GM23338 (cell line): ENCODE data around the gene REEP1. TPM values are rescaled to one million over a fixed set of nuclear protein-coding genes. Genes with fewer than 3 reads are reported as not detected.

Experiments used
- ATAC-seq: fragments of 200-7000 bp; cut with Tn5 transposase; 3 replicates; pipeline ENCODE4 v1.9.1; 2020
- DNase-seq: peaks from one replicate; pipeline ENCODE4 v3.0.0-alpha.2; 2015; ENCODE audit warnings: low spot score
- H2AFZ ChIP-seq: fragments of 200-600 bp; sonication (generic); 2 replicates; pipeline ENCODE4 v1.8.0; 2016; ENCODE audit warnings: antibody characterized with exemption, mild to moderate bottlenecking, moderate library complexity
- H3F3A ChIP-seq: fragments of 200-600 bp; sonication (generic); replicated peaks from 2 replicates; pipeline ENCODE4 v1.8.0; 2017; ENCODE audit warnings: antibody characterized with exemption, mixed run types, low read depth
- H3K27ac ChIP-seq: fragments of 200-600 bp; sonication (generic); 2 replicates; pipeline ENCODE4 v1.6.1; 2016; ENCODE audit warnings: low read depth
- H3K27me3 ChIP-seq: fragments of 200-600 bp; sonication (generic); 2 replicates; pipeline ENCODE4 v1.8.0; 2016; ENCODE audit warnings: mild to moderate bottlenecking, mixed run types, moderate library complexity; ENCODE audit not compliant: insufficient read depth
- H3K36me3 ChIP-seq: fragments of 200-600 bp; sonication (generic); 2 replicates; pipeline ENCODE4 v1.8.0; 2016; ENCODE audit warnings: mild to moderate bottlenecking; ENCODE audit not compliant: insufficient read depth
- H3K4me1 ChIP-seq: fragments of 200-600 bp; sonication (generic); 2 replicates; pipeline ENCODE4 v1.8.0; 2016; ENCODE audit warnings: mild to moderate bottlenecking, moderate library complexity; ENCODE audit not compliant: insufficient read depth
- H3K4me2 ChIP-seq: fragments of 200-600 bp; sonication (generic); 2 replicates; pipeline ENCODE4 v1.7.1; 2017; ENCODE audit warnings: mixed run types
- H3K4me3 ChIP-seq: fragments of 200-600 bp; sonication (generic); 2 replicates; pipeline ENCODE4 v1.6.1; 2016; ENCODE audit warnings: mixed run types
- H3K79me2 ChIP-seq: fragments of 200-600 bp; sonication (generic); replicated peaks from 2 replicates; pipeline ENCODE4 v1.8.0; 2017; ENCODE audit warnings: mild to moderate bottlenecking; ENCODE audit not compliant: insufficient read depth
- H3K9me2 ChIP-seq: fragments of 200-600 bp; sonication (generic); 2 replicates; pipeline ENCODE4 v1.8.0; 2017; ENCODE audit not compliant: insufficient read depth
- H4K20me1 ChIP-seq: fragments of 200-600 bp; sonication (generic); replicated peaks from 2 replicates; pipeline ENCODE4 v1.8.0; 2017; ENCODE audit warnings: mild to moderate bottlenecking; ENCODE audit not compliant: insufficient read depth
- H3K27ac Mint-ChIP-seq: 2 replicates; pipeline ENCODE4 v1.8.0; 2020; ENCODE audit warnings: inconsistent platforms, mild to moderate bottlenecking, moderate library complexity, mixed read lengths
- H3K27me3 Mint-ChIP-seq: 3 replicates; pipeline ENCODE4 v1.8.0; 2022; ENCODE audit warnings: low read depth, mild to moderate bottlenecking, moderate library complexity, mixed read lengths, inconsistent platforms; ENCODE audit not compliant: insufficient read depth, poor library complexity
- H3K36me3 Mint-ChIP-seq: 3 replicates; pipeline ENCODE4 v1.8.0; 2021; ENCODE audit warnings: low read depth, mild to moderate bottlenecking, inconsistent platforms, moderate library complexity, mixed read lengths
- H3K4me1 Mint-ChIP-seq: 3 replicates; pipeline ENCODE4 v1.8.0; 2020; ENCODE audit warnings: mild to moderate bottlenecking, inconsistent platforms, mixed read lengths
- H3K4me3 Mint-ChIP-seq: 3 replicates; pipeline ENCODE4 v1.8.0; 2021; ENCODE audit warnings: moderate library complexity, mild to moderate bottlenecking, inconsistent platforms, mixed read lengths
- H3K9me3 Mint-ChIP-seq: 3 replicates; pipeline ENCODE4 v1.8.0; 2020; ENCODE audit warnings: moderate library complexity, mild to moderate bottlenecking, inconsistent platforms, mixed read lengths
- REST ChIP-seq: IDR thresholded peaks from one replicate; pipeline ENCODE4 v1.6.1; 2018; ENCODE audit warnings: antibody characterized with exemption; ENCODE audit not compliant: unreplicated experiment
- ZNF462 ChIP-seq: fragments of 250-450 bp; sonication (Bioruptor Pico); IDR thresholded peaks from 2 replicates; pipeline ENCODE4 v1.5.0; 2020; ENCODE audit warnings: mild to moderate bottlenecking, moderate library complexity
- polyA plus RNA-seq: library from polyadenylated mRNA; unstranded; fragments of >200 nt; fragmentation: Nextera tagmentation; extraction: Ambion mirVana; gene quantifications from 2 replicates; pipeline ENCODE4 v1.2.1, GENCODE V29; 2016
- total RNA-seq: library from RNA; depleted of rRNA; stranded (reverse); fragments of >200 nt; shearing (Covaris generic); gene quantifications from 2 replicates; pipeline ENCODE4 v1.2.3, GENCODE V29; 2014

REEP1 gene
- total and polyA plus RNA-seq, 2 experiments from 2014 or later, result 1.6 to 1.8 TPM

GRCh38 chr2:86241611-86242010 is 95.8 kb downstream of the REEP1 start (continued):
- TF ChIP-seq ZNF462 (no peak), REST (no peak)

GRCh38 chr2:86240251-86240650 is 97.2 kb downstream of the REEP1 start:
- ATAC-seq, result no peak
- H3K4me1 Mint-ChIP-seq, result peaks cover 10% of the 10 kb centered on the region; the same call in 2 of the 3 replicates
- Histone ChIP-seq H3K27me3 (no peaks in the 10 kb centered on the region), H3K4me1 (no peaks in the 10 kb centered on the region), H3F3A (no peaks in the 10 kb centered on the region), H3K4me2 (no peak overlapping the region), H3K9me2 (no peaks in the 10 kb centered on the region), H2AFZ (no peak overlapping the region), H3K79me2 (no peaks in the 10 kb centered on the region), H3K27ac (no peak overlapping the region), H4K20me1 (no peaks in the 10 kb centered on the region), H3K4me3 (no peak overlapping the region), H3K36me3 (no peaks in the 10 kb centered on the region)
- peaks cover 8% of the 10 kb centered on the region for H3K27me3 Mint-ChIP-seq
- H3K36me3 Mint-ChIP-seq, result no peaks in the 10 kb centered on the region; the same call in 2 of the 3 replicates
- peaks cover 4% of the 10 kb centered on the region; the same call in 2 of the 3 replicates for H3K9me3 Mint-ChIP-seq
- H3K27ac Mint-ChIP-seq, result no peak overlapping the region
- no peak for DNase-seq
- H3K4me3 Mint-ChIP-seq, result no peak overlapping the region
- TF ChIP-seq REST, result no peak
